ENCODE results near the gene MRPL43.

The MRPL43 gene

DNA sequence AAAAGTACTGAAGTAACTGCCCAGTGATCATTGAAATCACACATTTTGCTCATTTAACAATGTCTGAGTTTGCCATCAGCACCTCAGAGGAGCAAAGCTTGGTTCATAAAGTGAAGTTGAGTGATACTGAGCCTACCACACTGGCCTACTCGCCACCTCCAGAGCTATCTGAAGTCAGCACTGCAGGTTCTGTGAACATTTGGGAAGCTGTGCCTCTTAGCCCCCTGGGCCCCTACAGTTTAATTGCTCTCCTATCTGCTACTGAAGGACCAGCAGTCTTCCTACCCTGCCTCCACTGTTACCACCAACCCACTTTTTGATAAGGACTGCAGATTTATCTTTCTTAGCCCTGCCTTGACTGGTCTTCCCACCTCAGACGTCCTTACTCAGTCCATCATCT lies 20.0 kb downstream of the MRPL43 start:
- Histone ChIP-seq H3F3A (ENCODE audit: low read depth) (no peaks in the 10 kb centered on the region), H3K9ac (ENCODE audit: low read depth, low read length, poor library complexity, severe bottlenecking) (no peak overlapping the region), H3K79me2 (ENCODE audit: insufficient read depth, low read length) (no peaks in the 10 kb centered on the region), H3K36me3 (ENCODE audit: insufficient read depth, low read length) (peaks cover 24% of the 10 kb centered on the region; the same call in 1 of the 2 replicates), H4K20me1 (ENCODE audit: insufficient read depth, low read length, poor library complexity, severe bottlenecking) (no peaks in the 10 kb centered on the region), H3K4me1 (ENCODE audit: insufficient read depth, low read length, poor library complexity, severe bottlenecking) (peaks cover 3% of the 10 kb centered on the region), H3K4me3 (ENCODE audit: low read length, poor library complexity, severe bottlenecking) (no peak overlapping the region), H3K27me3 (ENCODE audit: insufficient read depth, low read length, poor library complexity, severe bottlenecking) (no peaks in the 10 kb centered on the region), H3K9me2 (replicated peaks; ENCODE audit: low read depth, low read length) (no peaks in the 10 kb centered on the region), H2AFZ (ENCODE audit: low read length) (no peak overlapping the region), H3K9me3 (ENCODE audit: insufficient read depth, low read depth, low read length) (no peaks in the 10 kb centered on the region), H3K4me2 (ENCODE audit: low read depth, low read length, poor library complexity, severe bottlenecking) (no peak overlapping the region)
- TF ChIP-seq, protein P1, sequence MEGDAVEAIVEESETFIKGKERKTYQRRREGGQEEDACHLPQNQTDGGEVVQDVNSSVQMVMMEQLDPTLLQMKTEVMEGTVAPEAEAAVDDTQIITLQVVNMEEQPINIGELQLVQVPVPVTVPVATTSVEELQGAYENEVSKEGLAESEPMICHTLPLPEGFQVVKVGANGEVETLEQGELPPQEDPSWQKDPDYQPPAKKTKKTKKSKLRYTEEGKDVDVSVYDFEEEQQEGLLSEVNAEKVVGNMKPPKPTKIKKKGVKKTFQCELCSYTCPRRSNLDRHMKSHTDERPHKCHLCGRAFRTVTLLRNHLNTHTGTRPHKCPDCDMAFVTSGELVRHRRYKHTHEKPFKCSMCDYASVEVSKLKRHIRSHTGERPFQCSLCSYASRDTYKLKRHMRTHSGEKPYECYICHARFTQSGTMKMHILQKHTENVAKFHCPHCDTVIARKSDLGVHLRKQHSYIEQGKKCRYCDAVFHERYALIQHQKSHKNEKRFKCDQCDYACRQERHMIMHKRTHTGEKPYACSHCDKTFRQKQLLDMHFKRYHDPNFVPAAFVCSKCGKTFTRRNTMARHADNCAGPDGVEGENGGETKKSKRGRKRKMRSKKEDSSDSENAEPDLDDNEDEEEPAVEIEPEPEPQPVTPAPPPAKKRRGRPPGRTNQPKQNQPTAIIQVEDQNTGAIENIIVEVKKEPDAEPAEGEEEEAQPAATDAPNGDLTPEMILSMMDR (conservative IDR thresholded peaks at IDR 0.05; ENCODE audit: low read length) = no peak
- TF ChIP-seq EZH2phosphoT487 (IDR thresholded peaks at IDR 0.05; ENCODE audit: borderline replicate concordance) = no peak

DNA sequence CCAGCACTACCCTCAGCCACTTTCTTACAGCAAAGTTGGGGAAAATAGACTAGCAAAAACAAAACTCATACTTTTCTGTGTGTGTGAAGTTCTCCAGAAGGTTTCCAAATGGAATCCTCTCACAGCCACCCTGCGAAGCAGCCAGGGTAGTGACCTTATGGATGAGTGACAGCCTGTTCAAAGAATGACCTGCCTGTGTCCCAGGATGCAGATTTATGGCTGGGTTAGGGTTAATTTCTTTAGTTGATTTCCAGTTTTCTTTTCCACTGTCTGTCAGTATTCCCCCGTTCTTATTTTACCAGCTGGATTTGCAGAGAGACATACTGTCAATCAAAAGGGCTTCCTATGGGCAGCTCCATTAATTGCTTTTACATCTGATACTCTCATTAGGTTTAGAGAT lies 20.4 kb downstream of the MRPL43 start:
- no peaks in the 10 kb centered on the region for H4K20me1 ChIP-seq (ENCODE audit: insufficient read depth, low read length, poor library complexity, severe bottlenecking)
- no peak overlapping the region for H3K9ac ChIP-seq (ENCODE audit: low read depth, low read length, poor library complexity, severe bottlenecking)
- no peak overlapping the region for H3K4me3 ChIP-seq (ENCODE audit: low read length, poor library complexity, severe bottlenecking)
- TF ChIP-seq EZH2phosphoT487 (IDR thresholded peaks at IDR 0.05; ENCODE audit: borderline replicate concordance) = no peak
- TF ChIP-seq, protein P1 (conservative IDR thresholded peaks at IDR 0.05; ENCODE audit: low read length) = no peak
- no peaks in the 10 kb centered on the region for H3K27me3 ChIP-seq (ENCODE audit: insufficient read depth, low read length, poor library complexity, severe bottlenecking)
- no peaks in the 10 kb centered on the region for H3K9me2 ChIP-seq (replicated peaks; ENCODE audit: low read depth, low read length)
- no peak overlapping the region for H3K4me2 ChIP-seq (ENCODE audit: low read depth, low read length, poor library complexity, severe bottlenecking)
- H3K36me3 ChIP-seq (ENCODE audit: insufficient read depth, low read length) = peaks cover 28% of the 10 kb centered on the region; the same call in 1 of the 2 replicates
- H3K9me3 ChIP-seq (ENCODE audit: insufficient read depth, low read depth, low read length) = no peaks in the 10 kb centered on the region
- H3F3A ChIP-seq (ENCODE audit: low read depth) = no peaks in the 10 kb centered on the region
- peaks cover 3% of the 10 kb centered on the region for H3K4me1 ChIP-seq (ENCODE audit: insufficient read depth, low read length, poor library complexity, severe bottlenecking)
- H3K79me2 ChIP-seq (ENCODE audit: insufficient read depth, low read length) = no peaks in the 10 kb centered on the region
- no peak overlapping the region for H2AFZ ChIP-seq (ENCODE audit: low read length)

DNA sequence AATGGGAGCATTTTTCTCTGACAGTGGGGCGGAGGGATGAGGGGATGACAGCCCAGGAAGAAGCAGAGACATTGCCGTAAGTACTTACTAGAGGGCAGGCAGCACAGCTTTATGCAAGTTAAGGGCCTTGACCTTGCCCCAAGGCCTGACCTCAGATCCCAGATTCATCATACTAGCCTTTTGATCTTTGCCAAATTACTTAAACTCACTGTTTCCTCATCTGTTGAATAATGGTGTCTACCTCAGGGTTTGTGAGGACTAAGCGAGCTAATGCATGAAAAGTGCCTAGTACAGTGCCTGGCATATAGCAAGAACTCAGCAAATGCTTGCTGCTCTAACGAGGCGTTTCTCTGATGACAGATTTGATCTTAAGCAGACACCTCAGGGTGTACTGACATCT lies 21.5 kb downstream of the MRPL43 start:
- Histone ChIP-seq H2AFZ (ENCODE audit: low read length) (no peak overlapping the region), H3K9ac (ENCODE audit: low read depth, low read length, poor library complexity, severe bottlenecking) (no peak overlapping the region), H3K9me3 (ENCODE audit: insufficient read depth, low read depth, low read length) (no peaks in the 10 kb centered on the region), H3K4me2 (ENCODE audit: low read depth, low read length, poor library complexity, severe bottlenecking) (no peak overlapping the region), H3K27me3 (ENCODE audit: insufficient read depth, low read length, poor library complexity, severe bottlenecking) (no peaks in the 10 kb centered on the region), H3F3A (ENCODE audit: low read depth) (no peaks in the 10 kb centered on the region), H3K36me3 (ENCODE audit: insufficient read depth, low read length) (peaks cover 34% of the 10 kb centered on the region; the same call in 1 of the 2 replicates), H3K4me3 (ENCODE audit: low read length, poor library complexity, severe bottlenecking) (no peak overlapping the region), H3K79me2 (ENCODE audit: insufficient read depth, low read length) (no peaks in the 10 kb centered on the region), H3K4me1 (ENCODE audit: insufficient read depth, low read length, poor library complexity, severe bottlenecking) (peaks cover 3% of the 10 kb centered on the region), H4K20me1 (ENCODE audit: insufficient read depth, low read length, poor library complexity, severe bottlenecking) (no peaks in the 10 kb centered on the region), H3K9me2 (replicated peaks; ENCODE audit: low read depth, low read length) (no peaks in the 10 kb centered on the region)
- TF ChIP-seq, protein P1 (conservative IDR thresholded peaks at IDR 0.05; ENCODE audit: low read length) = no peak
- no peak for TF ChIP-seq EZH2phosphoT487 (IDR thresholded peaks at IDR 0.05; ENCODE audit: borderline replicate concordance)
